ENCODE measurements around the gene SLC5A6. TPM values are rescaled to one million over a fixed set of nuclear protein-coding genes. Genes with fewer than 3 reads are reported as not detected.

The SLC5A6 gene
- total RNA-seq, 2 donors from 2014 or later: 40.7 to 42.0 TPM

- no peak overlapping the region for H3K27ac Mint-ChIP-seq
- H3K36me3 Mint-ChIP-seq: no peaks in the 10 kb centered on the region
- no peak for ATAC-seq
Measured at GRCh38 chr2:27171351-27171848, 40.7 kb downstream of the SLC5A6 start.

GRCh38 chr2:27170581-27171337 is 41.3 kb downstream of the SLC5A6 start:
- ATAC-seq (no peak), DNase-seq (ENCODE audit: low spot score in 2 of 2) (no peak)
- H3K9me3 Mint-ChIP-seq: no peaks in the 10 kb centered on the region
- H3K36me3 Mint-ChIP-seq: no peaks in the 10 kb centered on the region
- no peak overlapping the region for H3K27ac Mint-ChIP-seq

More at GRCh38 chr2:27171351-27171848, 40.7 kb downstream of the SLC5A6 start:
- DNase-seq (ENCODE audit: low spot score in 2 of 2): no peak
- H3K9me3 Mint-ChIP-seq: no peaks in the 10 kb centered on the region

- no peaks in the 10 kb centered on the region for H3K36me3 Mint-ChIP-seq
- ATAC-seq: no peak
- DNase-seq (ENCODE audit: low spot score in 2 of 2): no peak
- no peak overlapping the region for H3K27ac Mint-ChIP-seq
- H3K9me3 Mint-ChIP-seq: no peaks in the 10 kb centered on the region
Measured at GRCh38 chr2:27164960-27165763, 46.9 kb downstream of the SLC5A6 start.

GRCh38 chr2:27162151-27163121 is 49.6 kb downstream of the SLC5A6 start:
- H3K9me3 Mint-ChIP-seq: no peaks in the 10 kb centered on the region
- H3K27ac Mint-ChIP-seq: peak overlapping the region in 1 of 2 donors; percentile 61
- ATAC-seq: no peak
- H3K36me3 Mint-ChIP-seq: no peaks in the 10 kb centered on the region
- no peak for DNase-seq (ENCODE audit: low spot score in 2 of 2)

GRCh38 chr2:27160191-27160590 is 51.9 kb downstream of the SLC5A6 start:
- ATAC-seq (no peak), DNase-seq (ENCODE audit: low spot score in 2 of 2) (no peak)
- no peaks in the 10 kb centered on the region for H3K9me3 Mint-ChIP-seq
- H3K36me3 Mint-ChIP-seq: no peaks in the 10 kb centered on the region
- no peak overlapping the region for H3K27ac Mint-ChIP-seq

GRCh38 chr2:27159271-27159670 is 52.8 kb downstream of the SLC5A6 start:
- no peaks in the 10 kb centered on the region for H3K9me3 Mint-ChIP-seq
- H3K36me3 Mint-ChIP-seq: no peaks in the 10 kb centered on the region
- DNase-seq (ENCODE audit: low spot score in 2 of 2) (no peak), ATAC-seq (no peak)
- H3K27ac Mint-ChIP-seq: peak overlapping the region in 1 of 2 donors; percentile 33

GRCh38 chr2:27158468-27158867 is 53.6 kb downstream of the SLC5A6 start:
- Mint-ChIP-seq H3K9me3 (no peaks in the 10 kb centered on the region), H3K36me3 (no peaks in the 10 kb centered on the region), H3K27ac (peak overlapping the region in 1 of 2 donors; percentile 26)
- no peak for DNase-seq (ENCODE audit: low spot score in 2 of 2)
- no peak for ATAC-seq

- no peaks in the 10 kb centered on the region for H3K9me3 Mint-ChIP-seq
- no peak for ATAC-seq
- no peak overlapping the region for H3K27ac Mint-ChIP-seq
- no peaks in the 10 kb centered on the region for H3K36me3 Mint-ChIP-seq
- DNase-seq (ENCODE audit: low spot score in 2 of 2): no peak
Measured at GRCh38 chr2:27155069-27155520, 57.0 kb downstream of the SLC5A6 start.

- Mint-ChIP-seq H3K36me3 (no peaks in the 10 kb centered on the region), H3K9me3 (no peaks in the 10 kb centered on the region), H3K27ac (peak overlapping the region in 1 of 2 donors; percentile 19)
- ATAC-seq (no peak), DNase-seq (ENCODE audit: low spot score in 2 of 2) (no peak)
Measured at GRCh38 chr2:27154488-27154887, 57.6 kb downstream of the SLC5A6 start.

- Mint-ChIP-seq H3K27ac (no peak overlapping the region), H3K9me3 (no peaks in the 10 kb centered on the region), H3K36me3 (no peaks in the 10 kb centered on the region)
- DNase-seq (ENCODE audit: low spot score in 2 of 2) (no peak), ATAC-seq (peak; percentile 46 to 64)
Measured at GRCh38 chr2:27152796-27153464, 59.1 kb downstream of the SLC5A6 start.

- no peak overlapping the region for H3K27ac Mint-ChIP-seq
- no peak for ATAC-seq
- no peaks in the 10 kb centered on the region for H3K9me3 Mint-ChIP-seq
Measured at GRCh38 chr2:27152102-27152795, 59.8 kb downstream of the SLC5A6 start.

GRCh38 chr2:27150639-27151230 is 61.3 kb downstream of the SLC5A6 start:
- ATAC-seq: no peak
- peak overlapping the region in 1 of 2 donors; percentile 49 for H3K27ac Mint-ChIP-seq
- DNase-seq (ENCODE audit: low spot score in 2 of 2): no peak
- H3K36me3 Mint-ChIP-seq: no peaks in the 10 kb centered on the region
- H3K9me3 Mint-ChIP-seq: no peaks in the 10 kb centered on the region

More at GRCh38 chr2:27152102-27152795, 59.8 kb downstream of the SLC5A6 start:
- H3K36me3 Mint-ChIP-seq: no peaks in the 10 kb centered on the region
- DNase-seq (ENCODE audit: low spot score in 2 of 2): no peak

All from activated naive CD4-positive, alpha-beta T cell treated with anti-CD3 and anti-CD28 coated beads, Interleukin-2, amount 50 U/mL, for 72 hours (primary cell).